ENCODE results near the gene TRIM58.

DNA sequence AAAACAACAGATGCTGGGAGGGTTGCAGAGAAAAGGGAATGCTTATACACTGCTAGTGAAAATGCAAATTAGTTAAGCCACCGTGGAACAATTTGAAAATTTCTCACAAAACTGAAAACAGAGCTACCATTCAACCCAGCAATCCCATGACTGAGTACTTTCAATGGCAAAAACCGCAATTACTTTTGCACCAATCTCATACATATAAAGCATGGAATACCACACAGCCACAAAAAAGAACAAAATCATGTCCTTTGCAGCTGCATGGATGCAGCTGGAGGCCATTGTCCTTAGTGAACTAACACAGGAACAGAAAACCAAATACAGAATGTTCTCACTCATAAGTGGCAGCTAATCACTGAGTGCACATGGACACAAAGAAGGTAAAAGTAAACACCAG is 56.8 kb downstream of the TRIM58 start:
- TF ChIP-seq, protein P1, sequence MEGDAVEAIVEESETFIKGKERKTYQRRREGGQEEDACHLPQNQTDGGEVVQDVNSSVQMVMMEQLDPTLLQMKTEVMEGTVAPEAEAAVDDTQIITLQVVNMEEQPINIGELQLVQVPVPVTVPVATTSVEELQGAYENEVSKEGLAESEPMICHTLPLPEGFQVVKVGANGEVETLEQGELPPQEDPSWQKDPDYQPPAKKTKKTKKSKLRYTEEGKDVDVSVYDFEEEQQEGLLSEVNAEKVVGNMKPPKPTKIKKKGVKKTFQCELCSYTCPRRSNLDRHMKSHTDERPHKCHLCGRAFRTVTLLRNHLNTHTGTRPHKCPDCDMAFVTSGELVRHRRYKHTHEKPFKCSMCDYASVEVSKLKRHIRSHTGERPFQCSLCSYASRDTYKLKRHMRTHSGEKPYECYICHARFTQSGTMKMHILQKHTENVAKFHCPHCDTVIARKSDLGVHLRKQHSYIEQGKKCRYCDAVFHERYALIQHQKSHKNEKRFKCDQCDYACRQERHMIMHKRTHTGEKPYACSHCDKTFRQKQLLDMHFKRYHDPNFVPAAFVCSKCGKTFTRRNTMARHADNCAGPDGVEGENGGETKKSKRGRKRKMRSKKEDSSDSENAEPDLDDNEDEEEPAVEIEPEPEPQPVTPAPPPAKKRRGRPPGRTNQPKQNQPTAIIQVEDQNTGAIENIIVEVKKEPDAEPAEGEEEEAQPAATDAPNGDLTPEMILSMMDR (IDR thresholded peaks at IDR 0.05; ENCODE audit: poor library complexity), result no peak
- no peak for TF ChIP-seq EZH2 (IDR thresholded peaks at IDR 0.05; ENCODE audit: borderline replicate concordance)
- TF ChIP-seq EZH2phosphoT487 (IDR thresholded peaks at IDR 0.05; ENCODE audit: low read depth, severe bottlenecking, unreplicated experiment), result no peak

Measured in hepatocyte (in vitro differentiated cells).